ENCODE measurements around the gene BLMH. TPM values are rescaled to one million over a fixed set of nuclear protein-coding genes. Genes with fewer than 3 reads are reported as not detected.
A peak's percentile ranks its signal among the peaks of the same experiment; 100 is the strongest.

Gene BLMH
- total and polyA plus RNA-seq, 8 donors: 5.4 to 32.4 (median 14.7) TPM; not detected in 1

DNA sequence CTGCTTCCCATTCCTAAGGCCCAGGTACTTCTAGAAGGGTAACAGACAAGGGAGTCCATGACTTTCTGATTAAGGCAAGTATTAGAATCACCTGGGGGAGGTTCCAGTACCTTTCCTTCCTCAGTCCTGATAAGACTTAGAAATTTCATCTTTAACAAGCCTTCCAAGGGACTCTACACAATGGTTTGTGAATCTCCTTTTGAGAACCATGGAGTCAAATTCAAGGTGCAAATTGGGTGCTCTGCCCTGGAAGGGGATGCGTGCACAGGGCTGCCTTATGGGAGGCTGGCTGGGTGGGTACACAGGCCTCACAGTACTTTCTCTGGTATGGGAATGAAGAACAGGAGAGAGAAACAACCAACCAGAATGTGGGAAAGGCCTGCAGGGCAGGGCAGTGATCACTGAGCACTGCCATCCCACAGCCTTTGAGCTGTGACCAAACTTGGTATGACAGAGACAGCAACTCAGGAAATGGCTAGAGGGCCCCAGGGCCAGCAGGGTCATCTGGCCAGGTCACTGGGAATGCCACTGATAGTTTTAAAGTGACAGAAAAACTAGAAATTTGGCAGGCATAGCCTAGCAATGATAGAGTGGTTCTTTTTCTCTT, 45.8 kb upstream of the BLMH start:
- peaks cover 0 to 17% (median 16%) of the 10 kb centered on the region in 4 donors for H3K4me1 ChIP-seq
- no peaks in the 10 kb centered on the region for H3K9me3 ChIP-seq
- TF ChIP-seq POLR2AphosphoS5 (IDR thresholded peaks at IDR 0.05) (no peak), POLR2A (IDR thresholded peaks at IDR 0.05) (no peak), EP300 (IDR thresholded peaks at IDR 0.05) (no peak)
- TF ChIP-seq, protein P1, sequence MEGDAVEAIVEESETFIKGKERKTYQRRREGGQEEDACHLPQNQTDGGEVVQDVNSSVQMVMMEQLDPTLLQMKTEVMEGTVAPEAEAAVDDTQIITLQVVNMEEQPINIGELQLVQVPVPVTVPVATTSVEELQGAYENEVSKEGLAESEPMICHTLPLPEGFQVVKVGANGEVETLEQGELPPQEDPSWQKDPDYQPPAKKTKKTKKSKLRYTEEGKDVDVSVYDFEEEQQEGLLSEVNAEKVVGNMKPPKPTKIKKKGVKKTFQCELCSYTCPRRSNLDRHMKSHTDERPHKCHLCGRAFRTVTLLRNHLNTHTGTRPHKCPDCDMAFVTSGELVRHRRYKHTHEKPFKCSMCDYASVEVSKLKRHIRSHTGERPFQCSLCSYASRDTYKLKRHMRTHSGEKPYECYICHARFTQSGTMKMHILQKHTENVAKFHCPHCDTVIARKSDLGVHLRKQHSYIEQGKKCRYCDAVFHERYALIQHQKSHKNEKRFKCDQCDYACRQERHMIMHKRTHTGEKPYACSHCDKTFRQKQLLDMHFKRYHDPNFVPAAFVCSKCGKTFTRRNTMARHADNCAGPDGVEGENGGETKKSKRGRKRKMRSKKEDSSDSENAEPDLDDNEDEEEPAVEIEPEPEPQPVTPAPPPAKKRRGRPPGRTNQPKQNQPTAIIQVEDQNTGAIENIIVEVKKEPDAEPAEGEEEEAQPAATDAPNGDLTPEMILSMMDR (IDR thresholded peaks at IDR 0.05): no peak
- DNase-seq: no peak
- intact Hi-C loops (cut with DNase I; ENCODE audit: low total_unique reads): no loop called here
- no peaks in the 10 kb centered on the region for H3K27me3 ChIP-seq
- no peaks in the 10 kb centered on the region for H3K36me3 ChIP-seq
- H3K27ac ChIP-seq: no peak overlapping the region
- H3K4me3 ChIP-seq: no peak overlapping the region
- WGBS, 5 donors: 98 to 100% (median 100%) methylated on average over 1 of the region's 1 CpG

DNA sequence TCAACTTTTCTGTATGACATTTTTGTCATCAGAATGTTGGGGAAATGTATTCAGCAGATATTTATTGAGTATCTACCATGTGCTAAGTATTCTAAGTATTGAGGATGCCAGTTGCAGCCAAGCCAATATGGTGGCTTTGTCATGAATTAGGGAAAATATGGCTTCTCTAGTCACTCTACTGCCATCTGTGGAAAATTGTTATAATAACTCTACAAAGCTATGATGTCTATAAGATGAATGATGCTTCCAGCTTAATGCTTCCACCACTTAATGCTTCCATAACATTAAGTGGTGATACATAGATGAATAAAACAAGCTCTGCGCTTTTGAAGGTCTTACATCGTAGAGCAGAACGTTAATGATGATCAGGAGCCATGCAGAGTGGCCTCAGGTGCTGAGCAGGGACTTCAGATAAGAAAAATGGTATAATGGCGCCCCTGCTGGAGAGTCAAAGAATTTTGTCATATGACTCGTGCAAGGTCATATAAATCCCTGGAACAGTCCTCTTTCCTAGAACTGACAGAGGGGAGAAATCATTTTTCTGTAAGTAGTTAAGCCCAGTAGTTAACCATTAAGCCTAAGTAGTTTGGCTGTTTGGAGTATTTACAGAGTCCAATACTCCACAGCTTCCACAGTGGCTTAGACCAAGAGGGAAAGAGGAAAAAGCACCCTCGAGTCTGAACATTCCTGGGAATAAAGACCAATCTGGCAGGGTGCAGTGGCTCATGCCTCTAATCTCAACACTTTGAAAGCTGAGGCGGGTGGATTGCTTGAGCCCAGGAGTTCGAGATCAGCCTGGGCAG, 44.8 kb upstream of the BLMH start:
- peaks cover 0 to 16% (median 15%) of the 10 kb centered on the region in 4 donors for H3K4me1 ChIP-seq
- no peaks in the 10 kb centered on the region for H3K27me3 ChIP-seq
- TF ChIP-seq EP300 (IDR thresholded peaks at IDR 0.05): no peak
- TF ChIP-seq, protein P1 (IDR thresholded peaks at IDR 0.05): peak in 5 of 7 experiments; percentile 37 to 61 (median 48)
- TF ChIP-seq POLR2A (IDR thresholded peaks at IDR 0.05): no peak
- TF ChIP-seq POLR2AphosphoS5 (IDR thresholded peaks at IDR 0.05): no peak
- H3K9me3 ChIP-seq: no peaks in the 10 kb centered on the region
- intact Hi-C loops (cut with DNase I; ENCODE audit: low total_unique reads): no loop called here
- 37 to 51% (median 42%) methylated on average over 8 of the region's 8 CpGs for WGBS, 5 donors
- no peaks in the 10 kb centered on the region for H3K36me3 ChIP-seq
- peak; percentile 50 to 73 for DNase-seq
- no peak overlapping the region for H3K4me3 ChIP-seq
- no peak overlapping the region for H3K27ac ChIP-seq

DNA sequence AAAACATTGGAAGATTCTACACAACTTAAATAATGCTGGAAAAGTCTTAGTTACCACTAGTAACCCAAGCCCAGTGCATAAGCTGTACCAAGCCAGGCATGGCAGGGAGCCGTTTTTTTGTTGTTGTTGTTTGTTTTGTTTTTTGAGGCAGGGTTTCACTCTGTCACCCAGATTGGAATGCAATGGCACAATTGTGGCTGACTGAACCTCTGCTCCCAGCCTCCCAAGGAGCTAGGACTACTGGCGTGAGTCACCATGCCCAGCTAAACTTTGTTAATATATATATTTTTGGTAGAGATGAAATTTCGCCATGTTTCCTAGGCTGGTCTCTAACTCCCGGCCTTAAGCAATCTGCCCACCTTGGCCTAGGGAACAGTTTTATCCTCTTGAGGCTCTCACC, 42.7 kb upstream of the BLMH start:
- no peak for TF ChIP-seq EP300 (IDR thresholded peaks at IDR 0.05)
- no peak for TF ChIP-seq POLR2A (IDR thresholded peaks at IDR 0.05)
- H3K27ac ChIP-seq: no peak overlapping the region

DNA sequence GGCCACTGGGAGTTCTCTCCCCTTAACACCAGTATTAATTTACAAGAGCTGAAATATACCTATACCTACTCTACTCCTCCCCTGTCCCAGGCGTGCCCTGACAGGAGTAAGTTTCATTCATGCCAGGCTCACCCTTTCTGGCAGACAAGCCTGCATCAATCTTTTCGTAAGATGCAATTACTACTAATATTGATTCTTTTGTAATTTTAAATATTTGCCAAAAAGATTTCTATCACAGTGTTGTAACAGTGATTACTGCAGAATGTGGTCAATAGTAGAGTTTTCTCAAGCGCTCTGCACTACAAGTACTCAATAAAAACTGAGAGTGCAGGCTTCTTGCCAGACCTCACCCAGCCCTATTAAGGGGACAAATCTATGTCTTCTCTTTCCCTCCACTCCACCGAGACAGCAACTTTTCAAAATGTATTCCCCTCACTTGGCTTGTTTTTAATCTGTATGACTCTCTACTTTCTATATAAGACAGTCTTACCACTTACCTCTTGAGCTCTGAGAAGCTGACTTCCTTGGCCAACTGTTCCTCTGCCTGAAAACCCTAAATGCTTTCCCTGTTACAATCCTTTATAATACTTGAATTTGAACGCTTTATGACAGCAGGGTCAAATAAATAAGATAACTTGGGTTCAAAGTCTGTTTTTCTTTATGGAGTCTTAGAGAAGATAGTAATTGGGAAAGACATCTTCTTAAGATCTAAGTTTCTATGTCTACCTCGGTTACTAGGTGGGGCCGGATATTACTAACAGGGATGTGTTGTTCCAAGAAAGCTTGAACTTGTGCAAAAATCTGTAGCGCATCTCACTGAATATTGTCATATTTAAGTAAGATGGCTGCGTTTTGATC, 42.0 kb upstream of the BLMH start, which contains the start of gene TMIGD1:
TMIGD1 (minus strand) TSS at position 555 of the 858 bp plus-strand sequence. CDS start 1,924 bp downstream, outside the sequence.
- 62 to 76% (median 68%) methylated on average over 9 of the region's 9 CpGs for WGBS, 5 donors
- Histone ChIP-seq H3K9me3 (no peaks in the 10 kb centered on the region), H3K27ac (no peak within 1 kb of the TSS), H3K4me3 (no peak within 1 kb of the TSS), H3K27me3 (no peaks in the 10 kb centered on the region), H3K4me1 (no peaks in the 10 kb centered on the region), H3K36me3 (no peaks in the 10 kb centered on the region)
- TF ChIP-seq EP300 (IDR thresholded peaks at IDR 0.05) (no peak), POLR2A (IDR thresholded peaks at IDR 0.05) (no peak)
- no peak for DNase-seq
- intact Hi-C loops (cut with DNase I; ENCODE audit: low total_unique reads): no loop called here

More for the DNA sequence above, 42.7 kb upstream of the BLMH start:
- Histone ChIP-seq H3K4me3 (no peak overlapping the region), H3K36me3 (no peaks in the 10 kb centered on the region), H3K27me3 (no peaks in the 10 kb centered on the region), H3K4me1 (no peaks in the 10 kb centered on the region), H3K9me3 (no peaks in the 10 kb centered on the region)
- whole genome bisulfite sequencing, 5 donors: 89 to 91% (median 90%) methylated on average over 4 of the region's 4 CpGs
- no peak for DNase-seq
- intact Hi-C loops (cut with DNase I; ENCODE audit: low total_unique reads): no loop called here

DNA sequence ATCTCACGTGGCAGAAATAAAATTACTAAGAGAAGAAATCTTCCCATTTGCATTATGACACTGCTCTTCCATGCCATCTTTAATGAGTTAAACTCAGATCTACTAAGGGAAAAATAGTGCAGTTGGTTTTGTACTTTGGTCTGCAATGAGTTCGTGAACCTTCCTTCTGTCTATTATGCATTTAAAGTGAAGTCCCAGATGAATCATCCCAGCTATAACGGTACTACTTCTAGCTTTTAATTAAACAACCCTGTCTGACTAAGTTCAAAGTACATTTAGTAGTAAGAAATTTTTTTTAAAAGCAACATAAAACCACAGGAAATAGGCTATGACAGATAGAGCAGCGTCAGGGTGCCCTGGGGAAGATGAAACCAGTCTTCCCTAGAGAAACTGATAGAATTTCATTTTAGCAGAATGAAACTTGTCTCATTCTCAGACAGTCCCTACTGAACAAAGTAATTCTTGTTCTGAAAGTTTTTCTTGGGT, 40.4 kb upstream of the BLMH start:
- H3K27me3 ChIP-seq: no peaks in the 10 kb centered on the region
- H3K27ac ChIP-seq: no peak overlapping the region
- H3K9me3 ChIP-seq: no peaks in the 10 kb centered on the region
- 46 to 60% (median 52%) methylated on average over 4 of the region's 4 CpGs for WGBS, 5 donors
- no peaks in the 10 kb centered on the region for H3K4me1 ChIP-seq
- TF ChIP-seq, protein P1 (IDR thresholded peaks at IDR 0.05): no peak
- TF ChIP-seq EP300 (IDR thresholded peaks at IDR 0.05) (no peak), POLR2A (IDR thresholded peaks at IDR 0.05) (no peak), POLR2AphosphoS5 (IDR thresholded peaks at IDR 0.05) (no peak)
- H3K4me3 ChIP-seq: no peak overlapping the region
- intact Hi-C loops (cut with DNase I; ENCODE audit: low total_unique reads): no loop called here
- DNase-seq: peak in 1 of 2 donors; percentile 14
- H3K36me3 ChIP-seq: no peaks in the 10 kb centered on the region
